H7 (cell line): ENCODE data around the gene SLC26A11. TPM values are rescaled to one million over a fixed set of nuclear protein-coding genes. Genes with fewer than 3 reads are reported as not detected.
A peak's percentile ranks its signal among the peaks of the same experiment; 100 is the strongest.

Experiments used
- DNase-seq: peaks from one replicate; pipeline ENCODE4 v3.0.0; 2012
- H3K27me3 ChIP-seq: 2 replicates; pipeline ENCODE4 v1.6.0; 2011; ENCODE audit warnings: mild to moderate bottlenecking, low read length; ENCODE audit not compliant: control insufficient read depth, insufficient read depth
- H3K36me3 ChIP-seq: replicated peaks from 2 replicates; pipeline ENCODE4 v1.5.1; 2011; ENCODE audit warnings: low read length; ENCODE audit not compliant: control insufficient read depth, insufficient read depth
- H3K4me3 ChIP-seq: 2 replicates; pipeline ENCODE4 v1.5.1; 2011; ENCODE audit warnings: low read depth, mild to moderate bottlenecking, control low read depth, low read length, moderate library complexity; ENCODE audit not compliant: insufficient read depth
- total RNA-seq: library from RNA; depleted of rRNA; stranded (reverse); fragments of >200 nt; shearing (Covaris generic); gene quantifications from 2 replicates; pipeline ENCODE4 v1.2.3, GENCODE V29; 2014

Gene SLC26A11
- total RNA-seq, 1 experiment from 2014 or later = 19.4 TPM

- Histone ChIP-seq H3K27me3 (no peaks in the 10 kb centered on the region), H3K36me3 (peaks cover 5% of the 10 kb centered on the region; the same call in 1 of the 2 replicates), H3K4me3 (peak overlapping the region; percentile 91)
- peak; percentile 69 for DNase-seq
These were observed 1.0 kb upstream of the SLC26A11 start for GRCh38 chr17:80219013-80219762.

GRCh38 chr17:80219763-80220053 lies 519 bp upstream of the SLC26A11 start:
- peak overlapping the region; percentile 91 for H3K4me3 ChIP-seq
- peaks cover 5% of the 10 kb centered on the region; the same call in 1 of the 2 replicates for H3K36me3 ChIP-seq
- H3K27me3 ChIP-seq = no peaks in the 10 kb centered on the region
- no peak for DNase-seq

DNA sequence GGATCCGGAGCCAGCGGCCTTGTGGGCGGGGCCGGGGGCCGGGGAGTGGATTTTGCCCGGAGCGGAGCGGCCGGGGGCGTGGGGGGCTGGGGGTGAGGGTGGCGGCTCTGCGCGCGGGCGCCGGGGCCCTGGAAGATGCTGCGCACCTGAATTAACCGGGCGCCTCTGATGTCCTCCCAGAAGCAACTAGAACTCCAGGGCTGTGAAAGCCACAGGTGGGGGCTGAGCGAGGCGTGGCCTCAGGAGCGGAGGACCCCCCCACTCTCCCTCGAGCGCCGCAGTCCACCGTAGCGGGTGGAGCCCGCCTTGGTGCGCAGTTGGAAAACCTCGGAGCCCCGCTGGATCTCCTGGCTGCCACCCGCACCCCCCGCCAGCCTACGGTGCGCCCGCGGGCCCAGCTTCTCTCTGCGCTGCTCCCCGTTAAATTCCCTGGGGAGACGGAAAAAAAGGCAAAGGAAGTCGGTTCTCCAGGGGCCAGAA lies 549 bp downstream of the SLC26A11 start:
- Histone ChIP-seq H3K36me3 (peaks cover 5% of the 10 kb centered on the region; the same call in 1 of the 2 replicates), H3K4me3 (peak overlapping the region; percentile 91), H3K27me3 (no peaks in the 10 kb centered on the region)
- no peak for DNase-seq

DNA sequence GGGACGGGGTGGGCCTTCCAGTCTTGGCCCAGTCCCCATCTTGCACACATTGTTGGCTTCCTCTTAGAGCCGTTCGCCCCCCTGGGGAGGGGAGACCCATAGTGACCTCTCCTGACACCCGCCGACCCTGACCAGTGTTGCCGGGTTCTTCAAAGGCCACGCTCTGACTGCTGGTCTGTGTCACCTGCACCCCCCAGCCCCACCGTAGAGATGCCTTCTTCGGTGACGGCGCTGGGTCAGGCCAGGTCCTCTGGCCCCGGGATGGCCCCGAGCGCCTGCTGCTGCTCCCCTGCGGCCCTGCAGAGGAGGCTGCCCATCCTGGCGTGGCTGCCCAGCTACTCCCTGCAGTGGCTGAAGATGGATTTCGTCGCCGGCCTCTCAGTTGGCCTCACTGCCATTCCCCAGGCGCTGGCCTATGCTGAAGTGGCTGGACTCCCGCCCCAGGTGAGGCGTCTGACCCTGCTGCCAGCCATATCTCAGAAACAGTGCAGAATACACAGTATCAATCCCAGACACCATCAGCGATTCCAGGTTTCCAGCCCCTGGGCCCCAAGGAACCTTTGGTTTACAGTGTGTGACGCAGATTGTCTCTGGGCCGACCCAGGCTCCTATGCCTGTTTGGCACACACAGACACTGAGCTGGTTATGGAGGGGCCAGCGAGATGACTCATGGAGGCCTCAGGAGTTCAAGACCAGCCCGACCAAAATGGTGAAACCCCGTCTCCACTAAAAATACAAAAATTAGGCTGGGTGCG lies 1.3 kb downstream of the SLC26A11 start:
- H3K36me3 ChIP-seq = peaks cover 3% of the 10 kb centered on the region; the same call in 1 of the 2 replicates
- no peaks in the 10 kb centered on the region for H3K27me3 ChIP-seq
- peak overlapping the region; percentile 91; the same call in 1 of the 2 replicates for H3K4me3 ChIP-seq
- DNase-seq = peak; percentile 71

DNA sequence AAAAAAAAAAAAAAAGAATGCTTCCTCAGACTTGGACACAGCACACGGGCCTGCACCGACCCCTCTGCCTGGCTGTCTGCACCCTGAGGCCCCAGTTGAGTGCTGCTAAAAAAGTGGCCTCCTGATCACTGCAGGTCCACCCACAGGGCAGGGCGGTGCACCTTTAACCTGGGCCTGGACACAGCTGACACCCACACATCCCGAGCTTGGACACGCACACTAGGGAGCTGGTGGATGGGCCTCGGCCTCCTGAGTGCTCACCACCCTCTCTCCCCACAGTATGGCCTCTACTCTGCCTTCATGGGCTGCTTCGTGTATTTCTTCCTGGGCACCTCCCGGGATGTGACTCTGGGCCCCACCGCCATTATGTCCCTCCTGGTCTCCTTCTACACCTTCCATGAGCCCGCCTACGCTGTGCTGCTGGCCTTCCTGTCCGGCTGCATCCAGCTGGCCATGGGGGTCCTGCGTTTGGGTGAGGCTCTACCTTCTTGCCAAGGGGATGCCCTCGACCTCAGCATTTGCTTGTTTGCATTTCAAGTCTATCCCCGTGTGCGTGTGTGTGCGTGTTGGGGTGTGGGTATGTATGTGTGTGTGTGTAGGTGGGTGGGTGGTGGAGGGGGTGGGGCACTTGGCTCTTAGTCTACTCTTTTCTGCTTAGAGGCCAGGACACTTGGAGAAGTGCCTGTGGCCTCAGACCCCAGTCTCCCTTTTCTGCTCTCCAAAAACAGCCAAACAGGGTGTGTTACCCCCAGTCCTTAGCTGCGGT lies 2.3 kb downstream of the SLC26A11 start:
- peaks cover 1% of the 10 kb centered on the region; the same call in 1 of the 2 replicates for H3K36me3 ChIP-seq
- no peaks in the 10 kb centered on the region for H3K27me3 ChIP-seq
- no peak for DNase-seq
- no peak overlapping the region for H3K4me3 ChIP-seq

- DNase-seq = no peak
- H3K27me3 ChIP-seq = no peaks in the 10 kb centered on the region
- peaks cover 1% of the 10 kb centered on the region; the same call in 1 of the 2 replicates for H3K36me3 ChIP-seq
- H3K4me3 ChIP-seq = no peak overlapping the region
These were observed 3.1 kb downstream of the SLC26A11 start for GRCh38 chr17:80223142-80223815.

GRCh38 chr17:80223838-80224497 lies 3.7 kb downstream of the SLC26A11 start:
- no peak for DNase-seq
- Histone ChIP-seq H3K36me3 (peaks cover 1% of the 10 kb centered on the region; the same call in 1 of the 2 replicates), H3K4me3 (no peak overlapping the region), H3K27me3 (no peaks in the 10 kb centered on the region)

GRCh38 chr17:80224683-80225082 lies 4.5 kb downstream of the SLC26A11 start:
- no peak for DNase-seq
- H3K36me3 ChIP-seq = peaks cover 1% of the 10 kb centered on the region; the same call in 1 of the 2 replicates
- no peaks in the 10 kb centered on the region for H3K27me3 ChIP-seq
- no peak overlapping the region for H3K4me3 ChIP-seq

DNA sequence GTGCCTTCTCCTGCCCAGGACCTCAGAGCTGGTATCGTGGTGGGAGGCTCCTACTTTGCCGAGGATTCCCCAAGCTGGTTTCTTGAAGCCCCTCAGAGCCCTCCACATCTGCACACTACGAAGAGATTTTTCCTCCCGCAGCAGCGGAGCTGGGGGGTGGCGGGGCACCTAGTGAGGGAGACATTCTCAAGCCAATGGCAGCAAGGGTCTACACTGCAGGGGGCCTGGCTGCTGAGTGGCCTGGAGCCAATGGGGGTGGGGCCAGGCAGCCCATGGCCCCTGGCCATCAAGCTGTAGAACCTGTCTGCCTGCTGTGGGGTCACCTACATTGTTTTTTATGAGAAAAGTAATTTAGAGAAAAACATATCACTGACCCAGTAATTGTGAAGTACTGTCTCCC lies 5.0 kb downstream of the SLC26A11 start:
- H3K36me3 ChIP-seq = peaks cover 1% of the 10 kb centered on the region; the same call in 1 of the 2 replicates
- DNase-seq = peak; percentile 83
- no peaks in the 10 kb centered on the region for H3K27me3 ChIP-seq
- no peak overlapping the region for H3K4me3 ChIP-seq

DNA sequence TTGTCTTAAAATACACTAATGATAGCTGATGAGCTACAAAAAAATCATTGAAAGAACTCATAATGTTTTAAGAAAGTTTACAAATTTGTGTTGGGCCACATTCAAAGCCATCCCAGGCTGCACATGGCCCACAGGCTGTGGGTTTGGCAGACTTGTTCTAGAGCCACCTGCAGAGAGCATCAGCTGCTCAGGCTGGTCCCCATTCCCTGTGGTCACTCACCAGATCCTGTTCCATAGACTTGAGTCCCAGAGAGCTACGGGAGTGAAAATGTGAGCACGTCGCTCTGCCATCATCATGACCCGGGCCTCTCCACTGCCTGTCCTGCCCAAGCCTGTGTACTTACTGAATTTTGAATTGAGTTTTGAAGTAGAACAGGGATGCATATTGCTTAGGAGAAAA lies 6.9 kb downstream of the SLC26A11 start:
- Histone ChIP-seq H3K36me3 (peaks cover 1% of the 10 kb centered on the region; the same call in 1 of the 2 replicates), H3K27me3 (no peaks in the 10 kb centered on the region), H3K4me3 (no peak overlapping the region)
- no peak for DNase-seq

- no peak for DNase-seq
- Histone ChIP-seq H3K27me3 (no peaks in the 10 kb centered on the region), H3K4me3 (no peak overlapping the region), H3K36me3 (no peaks in the 10 kb centered on the region; the same call in 1 of the 2 replicates)
These were observed 7.4 kb downstream of the SLC26A11 start for GRCh38 chr17:80227666-80228065.

DNA sequence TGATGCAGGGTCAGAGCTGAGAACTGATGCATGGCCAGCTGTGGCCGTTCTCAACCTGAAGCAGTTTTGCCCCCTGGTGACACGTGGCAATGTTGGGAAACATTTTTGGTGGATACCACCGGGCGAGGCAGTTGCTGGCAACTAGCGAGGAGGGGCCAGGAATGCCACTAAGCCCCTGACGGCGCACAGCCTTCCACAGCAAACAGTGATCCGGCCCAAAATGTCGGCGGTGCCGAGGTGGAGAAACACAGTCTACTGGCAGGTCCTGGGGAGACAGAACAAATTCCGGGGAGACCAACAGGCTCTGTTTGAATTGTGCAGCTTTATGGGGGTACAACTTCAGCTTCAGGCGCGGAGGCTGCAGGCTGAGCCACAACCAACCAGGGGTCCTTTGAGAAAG lies 8.2 kb downstream of the SLC26A11 start:
- H3K4me3 ChIP-seq = no peak overlapping the region
- H3K36me3 ChIP-seq = no peaks in the 10 kb centered on the region; the same call in 1 of the 2 replicates
- DNase-seq = no peak
- no peaks in the 10 kb centered on the region for H3K27me3 ChIP-seq

- Histone ChIP-seq H3K36me3 (no peaks in the 10 kb centered on the region; the same call in 1 of the 2 replicates), H3K27me3 (no peaks in the 10 kb centered on the region), H3K4me3 (no peak overlapping the region)
- no peak for DNase-seq
These were observed 8.8 kb downstream of the SLC26A11 start for GRCh38 chr17:80229011-80229410.
